ENCODE data around the gene KCNMA1.

GRCh38 chr10:77593771-77594470 is 43.7 kb downstream of the KCNMA1 start:
- no peak for TF ChIP-seq SUZ12 (IDR thresholded peaks at IDR 0.05; ENCODE audit: extremely low read depth, insufficient read depth, insufficient read length)
- no peak for TF ChIP-seq YY1 (IDR thresholded peaks at IDR 0.05; ENCODE audit: insufficient read depth, insufficient read length)
- no peak for TF ChIP-seq ZNF274 (IDR thresholded peaks at IDR 0.05; ENCODE audit: low read depth, low read length)

Measured in NT2/D1 (cell line).